DMS 273 (cell line): ENCODE results near the gene DMBX1.
A peak's percentile ranks its signal among the peaks of the same experiment; 100 is the strongest.

Source experiments
- DNase-seq: peaks from one replicate; lab custom pipeline; 2025; ENCODE audit not compliant: unreplicated experiment; lab: John Stamatoyannopoulos, UW

The DMBX1 gene

DNA sequence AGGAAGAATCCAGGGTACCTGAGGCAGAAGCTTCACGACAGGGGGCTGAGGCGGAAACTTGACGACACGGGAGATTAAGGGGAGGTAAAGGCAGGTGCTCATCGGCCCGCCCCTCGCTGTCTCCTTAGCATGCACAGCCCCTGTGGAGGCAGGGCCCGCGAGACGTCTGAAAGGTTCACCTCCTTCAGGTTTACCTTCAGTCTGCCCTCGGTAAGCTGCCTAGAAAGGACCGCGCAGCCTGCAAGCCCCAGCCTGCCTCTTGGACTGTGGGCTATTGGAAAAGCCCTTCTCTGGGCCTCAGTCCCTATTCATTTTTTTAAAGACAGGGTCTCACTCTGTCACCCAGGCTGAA lies 33.3 kb downstream of the DMBX1 start:
- DNase-seq = no peak

DNA sequence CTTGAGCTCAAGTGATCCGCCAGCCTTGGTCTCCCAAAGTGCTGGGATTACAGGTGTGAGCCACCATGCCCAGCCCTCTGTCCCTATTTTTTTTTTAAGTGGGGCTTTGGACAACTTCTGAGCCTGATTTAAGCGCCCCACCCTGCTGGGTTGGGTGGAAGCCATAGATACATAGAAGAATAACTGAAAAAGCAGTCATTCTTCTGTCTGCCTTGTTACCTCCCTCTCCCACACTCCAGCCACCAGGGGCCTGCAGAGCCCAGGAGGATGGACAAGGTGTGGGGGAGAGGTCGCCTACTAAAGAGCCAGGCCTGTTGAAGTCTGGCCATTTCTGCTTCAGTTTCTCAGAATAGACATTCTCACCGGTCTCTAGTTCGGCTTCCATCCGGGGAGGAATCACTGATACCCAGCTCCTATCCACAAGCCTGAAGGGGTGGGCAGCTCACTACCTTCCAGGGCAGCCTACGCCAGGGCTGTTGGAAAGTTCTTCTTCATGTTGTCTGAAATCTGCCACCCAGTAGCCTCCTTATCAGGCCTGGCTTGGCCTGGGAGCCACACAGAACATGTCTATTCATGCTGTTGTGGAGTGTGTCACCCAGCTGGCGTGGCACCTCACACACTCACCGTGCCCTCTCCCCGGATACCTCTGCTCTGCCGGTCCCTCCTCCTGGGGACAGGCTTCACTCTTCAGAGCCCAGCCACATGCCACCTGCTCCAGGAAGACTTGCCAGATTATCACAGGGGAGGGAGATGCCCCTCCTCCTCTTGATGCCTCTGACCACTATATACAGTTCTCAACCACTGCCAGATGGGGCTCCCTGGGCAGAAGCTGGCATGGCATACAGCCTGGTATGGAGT lies 34.1 kb downstream of the DMBX1 start:
- peak; percentile 89 for DNase-seq

DNA sequence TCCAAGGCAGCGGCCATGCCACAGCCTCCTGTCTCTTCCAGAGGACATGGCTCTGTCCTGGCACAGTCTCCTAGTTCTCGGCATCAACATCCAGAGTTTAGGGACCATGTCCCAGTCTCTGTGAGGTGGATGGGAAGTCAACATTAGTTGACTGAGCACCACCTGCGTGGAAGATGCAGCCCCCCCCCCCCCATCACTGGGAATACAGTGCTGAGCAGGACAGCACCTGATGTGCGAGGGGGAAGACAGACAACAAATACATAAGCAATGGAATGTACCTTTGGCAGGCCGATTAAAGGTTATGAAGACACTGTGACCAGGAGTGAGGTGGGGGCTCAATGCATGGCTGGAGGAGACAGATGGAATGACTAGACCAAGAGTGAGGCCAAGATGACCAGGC lies 35.2 kb downstream of the DMBX1 start:
- peak; percentile 31 for DNase-seq

DNA sequence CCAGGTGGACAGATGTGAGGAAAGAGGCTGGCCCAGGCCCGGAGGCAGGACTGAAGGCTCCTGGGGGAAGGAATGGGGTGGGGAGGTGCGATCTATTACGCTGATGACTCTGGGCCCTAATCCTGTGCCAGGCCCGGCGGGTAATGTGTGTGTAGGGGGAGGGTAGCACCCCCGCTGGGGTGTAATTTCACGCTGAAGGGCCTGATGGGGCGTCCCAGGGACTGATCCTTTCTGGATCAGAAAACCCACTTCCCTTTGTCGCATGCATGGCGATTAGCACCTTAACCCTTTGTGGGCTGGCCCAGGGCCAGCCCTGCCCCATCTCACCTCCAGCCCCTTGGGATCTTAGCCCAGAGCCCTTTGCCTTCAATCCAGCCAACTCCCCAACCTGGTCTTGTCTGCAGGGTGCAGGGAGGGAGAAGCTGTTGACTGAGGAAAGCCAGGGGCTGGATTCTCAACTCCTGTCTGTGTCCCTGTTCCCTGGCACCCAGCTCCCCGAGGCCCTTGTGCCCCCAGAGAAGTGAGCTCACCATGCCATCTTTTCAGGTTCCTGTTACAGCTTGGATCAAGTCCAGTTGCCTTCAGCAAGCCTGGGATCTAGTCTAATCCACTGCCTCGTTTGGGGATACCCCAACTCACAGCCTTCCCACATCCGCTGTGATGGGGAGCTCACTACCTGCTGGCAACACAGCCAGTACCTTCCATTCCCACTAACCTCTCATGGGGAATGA lies 35.8 kb downstream of the DMBX1 start:
- DNase-seq = peak; percentile 34

DNA sequence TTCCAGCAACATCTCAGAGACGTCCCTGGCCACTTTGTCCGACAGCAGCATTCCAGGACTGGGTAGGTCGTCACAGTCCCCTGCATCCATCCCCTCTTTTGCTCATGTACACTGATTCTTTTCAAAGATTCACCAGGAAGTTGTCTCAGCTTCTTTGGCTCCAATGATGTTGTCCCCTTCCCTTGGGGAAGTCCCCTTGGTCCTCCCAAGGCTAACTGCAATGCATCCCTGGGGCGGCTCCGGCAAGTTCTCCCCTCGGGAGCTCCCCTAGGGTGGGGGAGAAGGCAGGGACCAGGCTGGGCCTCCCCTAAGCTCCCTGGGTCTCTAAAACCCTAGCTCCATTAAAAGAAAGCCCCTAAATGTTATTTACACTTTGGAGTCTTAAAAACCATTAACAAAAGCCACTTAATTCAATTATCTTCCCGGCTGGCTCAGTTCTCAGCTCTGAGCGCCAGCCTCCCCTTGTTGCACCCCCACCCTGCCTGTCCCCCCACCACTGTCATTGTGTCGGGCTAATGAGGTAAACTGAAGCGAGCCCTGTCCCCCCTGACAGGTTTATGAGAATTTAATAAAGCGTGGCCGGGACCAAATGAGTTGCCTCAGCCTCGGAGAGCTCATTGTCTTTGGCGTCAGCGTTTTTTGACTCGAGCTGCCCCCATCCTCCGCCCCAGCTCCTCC lies 36.5 kb downstream of the DMBX1 start:
- no peak for DNase-seq

DNA sequence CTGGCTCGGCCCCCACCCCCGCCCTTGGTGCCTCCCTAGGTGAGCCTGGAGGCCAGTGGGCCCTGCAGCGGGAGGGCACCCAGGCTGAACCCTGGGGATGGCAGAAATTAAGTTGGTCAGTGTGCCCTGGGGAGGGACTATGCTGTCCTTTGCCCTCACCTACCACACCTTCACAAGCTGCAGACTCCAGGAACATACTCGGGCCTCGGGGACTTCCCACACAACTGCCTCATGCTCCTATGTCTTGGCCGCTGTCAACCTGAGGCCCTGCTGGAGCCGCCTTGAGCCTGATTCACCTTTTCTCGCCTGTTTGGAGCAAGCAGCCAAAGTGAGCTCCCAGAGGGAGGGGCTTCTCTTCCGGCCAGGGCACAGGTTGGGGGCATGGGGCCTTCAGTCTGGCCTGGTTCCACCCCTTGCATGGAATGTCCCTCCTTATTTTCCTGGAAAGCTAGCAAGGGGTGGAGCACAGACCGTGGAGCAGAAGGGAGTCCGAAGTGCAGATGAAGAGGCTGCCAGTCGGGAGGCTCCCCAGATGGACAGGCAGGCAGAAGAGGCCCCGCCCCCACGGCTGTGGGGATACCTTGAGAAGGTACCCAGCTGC lies 37.2 kb downstream of the DMBX1 start:
- DNase-seq = peak; percentile 58

DNA sequence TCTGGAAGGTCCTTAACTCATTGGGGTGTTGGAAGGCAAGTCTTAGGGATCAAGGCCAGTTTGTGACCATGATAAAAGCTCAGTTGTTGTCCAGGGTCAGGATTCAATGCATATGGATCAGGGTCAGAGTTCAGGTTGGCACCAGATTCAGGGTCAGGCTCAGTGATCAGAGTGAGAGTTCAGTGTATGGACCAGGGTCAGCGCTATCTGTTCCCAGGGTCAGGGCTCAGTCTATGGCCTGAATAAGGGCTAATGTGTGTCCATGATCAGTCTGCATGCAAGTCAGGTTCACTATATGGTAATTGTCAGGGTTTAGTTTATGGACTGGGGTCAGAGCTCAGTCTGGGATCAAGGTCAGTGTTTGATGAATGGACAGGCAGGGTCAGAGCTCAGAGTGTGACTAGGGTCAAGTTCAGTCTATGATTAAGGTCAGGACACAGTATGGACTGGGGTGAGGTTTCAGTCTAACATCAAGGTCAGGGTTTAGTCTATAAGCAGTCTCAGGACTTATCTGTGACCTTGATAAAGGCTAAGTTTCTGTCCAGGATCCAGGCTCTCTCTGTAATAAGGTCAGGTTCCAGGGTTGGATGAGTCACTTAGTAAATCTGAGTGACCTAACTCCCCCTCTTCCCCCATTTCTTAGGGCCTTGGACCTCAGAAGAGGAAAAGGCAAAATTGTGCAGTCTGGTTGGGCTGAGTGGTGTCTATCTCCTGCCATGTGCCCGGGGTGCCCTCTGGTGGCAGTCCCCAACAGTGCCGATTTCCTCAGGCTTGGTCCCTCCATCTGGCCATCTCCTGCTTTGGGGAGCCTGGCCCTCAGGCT lies 38.0 kb downstream of the DMBX1 start:
- peak; percentile 90 for DNase-seq

DNA sequence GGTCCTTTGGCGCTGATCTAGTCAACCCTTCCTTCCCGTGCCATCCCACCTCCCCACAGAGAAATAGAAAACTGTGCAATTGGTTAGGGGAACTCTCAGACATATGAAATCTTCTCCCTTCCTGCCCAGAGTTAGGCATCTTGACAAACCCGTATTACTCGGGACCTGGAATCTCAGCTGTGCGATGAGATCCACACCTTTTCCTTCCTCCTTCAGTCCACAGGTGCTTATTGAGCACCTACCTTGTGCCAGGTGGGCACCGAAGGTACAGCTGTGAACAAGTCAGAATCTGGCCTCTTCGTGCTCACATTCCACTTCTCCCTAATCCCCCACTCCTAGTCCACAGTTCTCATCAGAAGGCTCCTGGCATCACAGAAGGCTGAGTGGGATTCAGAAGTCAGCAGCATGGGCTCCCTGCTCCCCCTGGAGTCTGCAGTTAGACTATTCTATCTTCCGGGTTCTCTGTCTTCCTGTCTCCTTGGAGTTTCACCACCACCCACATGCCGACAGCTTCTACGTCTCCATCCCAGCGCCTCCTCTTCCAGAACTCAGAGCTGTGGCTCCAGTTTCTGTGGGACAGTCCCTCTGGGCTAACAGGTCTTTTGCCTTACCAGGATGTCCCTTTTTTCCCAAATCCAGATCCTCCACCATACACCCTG lies 38.8 kb downstream of the DMBX1 start:
- peak; percentile 66 for DNase-seq

DNA sequence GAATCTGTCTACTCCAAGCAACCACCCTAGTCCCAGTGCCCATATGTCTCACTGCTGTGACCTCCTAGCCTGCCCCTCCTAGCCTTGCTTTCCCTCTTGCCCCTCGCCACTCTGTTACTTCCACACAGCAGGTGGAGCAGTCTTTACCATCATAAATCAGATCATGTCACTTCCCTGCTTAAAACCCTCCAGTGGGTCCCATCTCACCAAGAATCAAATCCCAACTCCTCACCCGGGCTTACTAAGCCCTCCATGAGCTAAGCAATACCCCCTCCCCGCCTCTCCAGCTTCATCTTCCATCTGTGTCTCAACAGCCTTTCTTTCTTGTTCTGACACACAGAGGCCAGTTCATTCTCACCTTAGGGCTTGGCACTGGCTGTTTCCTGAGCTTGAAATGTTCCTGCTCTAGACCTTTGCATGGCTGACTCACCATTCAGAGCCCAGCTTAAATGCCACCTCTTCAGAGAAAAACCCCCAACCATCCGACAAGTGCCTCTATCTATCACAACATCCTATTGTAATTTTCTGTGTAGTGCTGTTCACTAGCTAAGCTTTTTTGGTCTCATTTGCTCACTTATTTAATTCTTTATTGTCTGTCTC lies 39.5 kb downstream of the DMBX1 start:
- DNase-seq = no peak

DNA sequence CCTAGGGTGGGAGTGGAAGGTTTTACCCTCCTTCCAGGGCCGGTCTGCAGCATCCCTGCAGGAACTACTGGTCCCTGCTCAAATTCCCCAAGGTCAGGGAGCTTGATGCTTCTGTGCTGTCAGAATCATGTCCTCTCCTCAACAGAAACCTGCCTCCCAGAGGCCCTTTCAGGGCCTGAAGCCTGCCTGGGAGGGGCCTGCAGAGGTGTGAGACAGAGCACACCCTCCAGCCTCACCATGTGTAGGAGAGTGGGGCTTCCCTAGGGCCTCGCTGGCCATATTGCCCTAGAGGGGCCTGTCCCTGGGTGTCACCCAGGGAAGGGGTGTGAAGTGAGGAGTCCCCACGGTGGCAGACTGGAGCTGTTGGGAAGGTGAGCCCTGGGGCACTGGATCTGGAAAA lies 40.7 kb downstream of the DMBX1 start:
- DNase-seq = no peak

DNA sequence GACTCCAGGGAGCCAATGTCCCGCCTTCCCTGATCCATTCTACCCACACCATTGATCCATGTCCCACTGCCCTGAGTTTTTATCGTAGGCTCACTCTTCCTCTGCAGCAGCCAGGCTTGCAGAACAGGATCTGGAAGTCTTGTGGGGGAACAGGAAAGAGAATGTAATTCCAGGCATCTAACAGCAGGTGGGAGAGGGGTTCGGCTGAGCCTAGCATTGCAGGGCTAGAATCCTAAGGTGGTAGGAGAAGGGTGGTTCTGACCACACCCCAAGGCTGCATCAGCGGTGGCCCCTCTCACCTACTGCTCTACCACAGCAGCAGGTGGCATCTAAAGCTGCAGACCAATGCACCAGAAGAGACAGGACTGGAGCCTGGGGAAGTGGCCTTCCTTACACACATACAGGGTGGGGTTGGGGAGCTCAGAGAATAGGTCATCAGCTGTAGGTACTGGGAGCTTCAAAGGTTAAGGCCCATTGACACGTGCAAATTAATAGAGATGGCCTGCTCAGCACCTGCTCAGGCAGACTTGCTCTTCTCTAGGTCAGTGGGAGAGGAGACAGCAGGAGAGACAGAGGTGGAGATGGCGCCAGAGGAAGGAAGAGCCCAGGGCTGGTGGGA lies 41.3 kb downstream of the DMBX1 start:
- peak; percentile 25 for DNase-seq

DNA sequence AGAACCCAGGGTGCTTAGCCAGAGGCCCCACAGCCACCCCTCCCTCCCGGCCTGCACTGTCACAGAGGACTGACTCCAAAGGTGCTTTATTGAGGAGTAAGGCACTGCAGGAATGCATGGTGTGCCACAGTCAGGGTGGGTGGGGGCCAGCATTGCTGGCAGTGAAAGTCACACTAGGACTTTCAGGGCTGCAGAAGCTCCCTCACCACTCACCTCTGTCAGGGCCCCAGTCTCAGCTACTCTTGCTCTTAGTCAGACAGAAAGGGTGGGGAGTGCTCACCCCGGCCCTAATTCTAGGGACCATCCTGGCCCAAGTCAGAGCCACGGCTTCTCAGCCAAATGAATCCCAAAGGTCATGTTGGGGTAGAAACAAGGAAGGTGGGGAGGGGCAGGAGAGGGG lies 42.5 kb downstream of the DMBX1 start:
- no peak for DNase-seq

DNA sequence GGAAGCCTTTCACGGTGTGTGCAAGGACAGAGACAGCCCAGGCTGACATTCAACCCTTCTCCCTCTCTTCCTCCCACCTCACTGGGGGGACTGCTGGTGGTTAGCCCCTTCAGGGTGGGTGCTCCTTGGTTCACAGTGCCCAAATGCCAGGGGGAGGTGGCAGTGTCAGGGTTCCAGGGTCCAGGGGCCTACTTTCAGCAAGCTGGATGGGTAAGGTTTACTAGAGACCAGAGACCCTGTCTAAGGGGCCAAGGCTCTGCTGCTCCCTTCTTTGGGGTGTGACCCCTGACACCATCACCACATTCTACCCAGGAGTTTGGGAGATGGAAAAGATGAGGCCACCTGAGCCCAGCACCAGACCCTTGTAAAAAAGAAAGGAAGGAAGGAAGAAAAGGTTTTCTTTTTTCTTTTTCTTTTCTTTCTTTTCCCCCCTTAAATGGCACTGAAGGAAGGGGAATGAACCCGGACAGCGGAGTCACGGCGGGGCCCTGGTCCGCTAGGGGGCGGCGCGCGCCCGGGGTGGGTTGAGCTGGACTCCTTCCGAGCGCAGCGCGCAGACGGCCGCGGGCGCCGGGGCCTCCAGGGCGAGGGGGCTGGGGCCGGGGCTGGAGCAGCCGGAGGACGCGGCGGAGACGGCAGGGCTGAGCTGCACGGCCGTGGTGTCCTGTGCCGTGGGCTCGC lies 43.0 kb downstream of the DMBX1 start:
- DNase-seq = peak; percentile 87

DNA sequence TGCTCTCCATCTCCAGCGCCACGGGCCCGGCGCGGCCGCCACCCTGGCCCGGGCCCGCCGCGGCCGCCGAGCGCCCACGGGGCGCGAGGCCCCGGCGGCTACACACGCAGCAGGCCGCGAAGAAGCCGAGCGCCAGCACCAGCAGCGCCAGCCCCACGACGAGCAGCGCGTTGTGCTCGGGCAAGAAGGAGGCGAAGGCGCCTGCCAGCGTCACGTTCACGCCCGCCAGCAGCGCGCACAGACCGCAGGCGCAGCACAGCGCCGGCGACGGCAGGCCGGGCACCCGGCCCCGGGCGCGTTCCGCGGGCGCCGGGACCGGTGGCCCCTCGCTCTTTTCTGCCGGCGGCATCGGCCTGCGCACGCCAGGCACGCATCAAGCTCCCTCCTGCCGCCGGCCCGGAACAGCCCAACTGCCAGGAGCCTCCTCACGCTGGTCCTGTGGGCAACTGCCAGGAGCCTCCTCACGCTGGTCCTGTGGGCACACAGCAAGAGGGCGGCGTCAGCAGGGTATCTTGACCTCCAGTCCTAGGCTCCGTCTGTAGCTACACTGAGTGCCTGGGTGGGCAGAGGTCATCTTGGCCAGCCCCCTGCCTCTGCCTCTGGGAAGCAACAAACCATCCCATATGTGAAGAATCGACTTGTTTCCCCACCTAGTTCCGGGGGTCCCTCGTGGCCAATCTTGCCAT lies 43.7 kb downstream of the DMBX1 start:
- DNase-seq = peak; percentile 75

DNA sequence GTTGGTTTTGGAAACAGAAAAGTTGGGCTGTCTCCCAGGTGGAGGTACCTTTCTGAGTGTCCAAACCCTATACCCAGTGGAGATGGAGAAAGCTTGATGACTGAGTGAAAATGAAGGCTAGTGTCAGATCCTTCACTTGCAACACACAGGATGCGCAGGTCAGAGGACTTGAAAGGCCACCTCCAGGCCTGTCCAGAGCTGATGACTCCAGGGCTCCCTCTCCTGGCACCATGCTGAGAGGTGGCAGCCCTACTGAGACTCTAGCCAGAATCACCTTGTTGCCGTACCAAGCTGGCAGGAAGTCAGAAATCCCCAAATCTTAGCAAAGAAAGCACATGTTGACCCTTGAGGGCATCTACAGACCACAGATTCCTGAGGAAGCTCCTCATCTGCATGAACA lies 45.4 kb downstream of the DMBX1 start:
- peak; percentile 51 for DNase-seq

DNA sequence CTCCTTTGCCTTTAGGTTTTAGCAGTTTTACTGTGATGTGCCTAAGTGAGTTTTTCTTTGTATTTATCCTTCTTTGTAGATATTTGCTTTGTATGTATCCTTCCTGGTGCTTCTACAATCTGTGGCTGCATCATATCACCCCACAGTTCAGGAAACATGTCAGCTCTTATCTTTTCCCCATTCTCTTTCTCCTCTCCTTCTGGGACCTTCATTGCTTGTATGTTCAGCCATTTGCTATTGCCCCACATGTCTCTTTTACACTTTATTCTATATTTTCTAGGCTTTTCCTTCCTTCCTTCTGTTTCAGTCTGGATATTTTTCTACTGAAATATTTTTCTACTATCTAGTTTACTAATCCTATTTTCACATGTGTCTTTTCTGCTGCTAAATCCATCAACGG lies 46.9 kb downstream of the DMBX1 start:
- DNase-seq = no peak

DNA sequence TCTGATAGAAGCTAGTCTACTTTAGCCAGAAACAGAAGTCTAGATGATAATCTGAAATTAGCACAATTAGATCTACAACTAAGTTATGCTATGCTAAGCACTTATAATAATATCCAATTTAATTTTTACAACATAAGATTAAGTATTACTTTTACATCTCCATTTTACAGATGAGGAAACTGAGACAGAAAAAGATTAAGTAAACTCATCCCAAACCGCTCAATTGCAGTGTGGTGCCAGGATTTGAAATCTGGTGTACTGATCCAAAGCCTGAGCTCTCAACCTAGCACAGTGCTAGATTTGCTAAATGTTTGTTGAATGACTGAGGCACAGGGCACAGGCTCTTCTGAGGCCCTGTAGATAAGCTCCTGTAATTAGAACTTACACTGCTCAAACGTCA lies 48.0 kb downstream of the DMBX1 start:
- DNase-seq = no peak

DNA sequence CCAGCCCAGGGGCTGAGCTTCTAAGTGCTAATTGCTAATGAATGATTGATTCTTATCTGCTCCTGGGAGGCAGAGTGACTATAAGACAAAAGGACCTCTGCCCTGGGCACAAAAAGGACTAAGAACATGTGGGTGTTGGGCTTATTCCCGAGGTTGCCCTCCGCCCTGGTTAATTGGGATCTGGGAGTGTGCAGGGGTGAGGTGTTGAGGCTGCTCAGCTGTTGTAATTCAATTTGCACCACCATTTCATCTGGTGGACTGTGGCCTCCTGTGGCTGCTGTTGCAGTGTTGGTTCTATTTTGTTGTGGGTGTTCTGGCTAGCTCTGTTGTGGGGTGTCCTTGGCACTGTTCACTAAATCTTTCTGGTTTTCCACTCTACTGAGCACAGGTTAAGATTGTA lies 48.5 kb downstream of the DMBX1 start:
- DNase-seq = no peak
